Upper lobe of left lung (tissue), 4 donors: Measurements from ENCODE around the gene CACNA1D.

Experiments used
- EP300 ChIP-seq, 4 donors: sonication (generic); formaldehyde crosslinking; IDR thresholded peaks; one replicate each; pipeline ENCODE4 v1.5.1; 2017; ENCODE audit warnings: antibody characterized with exemption in 4 of 4, control low read depth in 2 of 4
- POLR2A ChIP-seq, 4 donors: fragments of 450-650 bp; IDR thresholded peaks; one replicate each; pipeline ENCODE4 v1.5.1; 2016 to 2017; ENCODE audit warnings: antibody characterized with exemption in 4 of 4, mild to moderate bottlenecking in 2 of 4
- POLR2AphosphoS5 ChIP-seq, 2 donors: sonication (generic); formaldehyde crosslinking; IDR thresholded peaks; one replicate each; pipeline ENCODE4 v1.5.1; 2017; ENCODE audit warnings: antibody characterized with exemption in 2 of 2
- TF ChIP-seq, protein P1 (sequence below), 6 experiments: fragments of 450-650 bp in 4 of 6; fragments of 200-600 bp in 2 of 6; sonication (generic) in 2 of 6; IDR thresholded peaks; one replicate each; pipeline ENCODE4 v1.5.1; 2016 to 2019; ENCODE audit warnings: antibody characterized with exemption in 6 of 6

DNA sequence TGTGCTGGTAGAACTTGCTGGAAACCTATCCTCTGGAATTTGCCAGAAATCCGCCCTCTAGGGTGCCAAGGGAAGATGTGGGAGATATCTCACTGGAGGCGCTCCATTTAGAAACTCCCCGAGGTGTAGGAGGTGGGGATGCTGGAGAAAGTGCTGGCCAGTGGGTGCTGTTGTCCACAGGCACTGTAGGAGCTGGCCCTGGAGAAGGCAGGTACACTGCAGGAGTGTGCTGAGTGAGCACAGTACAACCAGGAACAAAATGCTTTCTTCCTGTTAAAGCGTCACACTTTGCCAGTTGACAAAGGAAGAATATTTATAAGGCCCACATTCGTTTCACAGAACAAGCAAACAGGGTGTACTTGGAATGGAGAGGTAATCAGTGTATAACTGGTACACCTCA, 119.9 kb downstream of the CACNA1D start:
- no peak for TF ChIP-seq POLR2AphosphoS5 (IDR thresholded peaks at IDR 0.05)
- no peak for TF ChIP-seq POLR2A (IDR thresholded peaks at IDR 0.05)
- TF ChIP-seq, protein P1, sequence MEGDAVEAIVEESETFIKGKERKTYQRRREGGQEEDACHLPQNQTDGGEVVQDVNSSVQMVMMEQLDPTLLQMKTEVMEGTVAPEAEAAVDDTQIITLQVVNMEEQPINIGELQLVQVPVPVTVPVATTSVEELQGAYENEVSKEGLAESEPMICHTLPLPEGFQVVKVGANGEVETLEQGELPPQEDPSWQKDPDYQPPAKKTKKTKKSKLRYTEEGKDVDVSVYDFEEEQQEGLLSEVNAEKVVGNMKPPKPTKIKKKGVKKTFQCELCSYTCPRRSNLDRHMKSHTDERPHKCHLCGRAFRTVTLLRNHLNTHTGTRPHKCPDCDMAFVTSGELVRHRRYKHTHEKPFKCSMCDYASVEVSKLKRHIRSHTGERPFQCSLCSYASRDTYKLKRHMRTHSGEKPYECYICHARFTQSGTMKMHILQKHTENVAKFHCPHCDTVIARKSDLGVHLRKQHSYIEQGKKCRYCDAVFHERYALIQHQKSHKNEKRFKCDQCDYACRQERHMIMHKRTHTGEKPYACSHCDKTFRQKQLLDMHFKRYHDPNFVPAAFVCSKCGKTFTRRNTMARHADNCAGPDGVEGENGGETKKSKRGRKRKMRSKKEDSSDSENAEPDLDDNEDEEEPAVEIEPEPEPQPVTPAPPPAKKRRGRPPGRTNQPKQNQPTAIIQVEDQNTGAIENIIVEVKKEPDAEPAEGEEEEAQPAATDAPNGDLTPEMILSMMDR (IDR thresholded peaks at IDR 0.05): no peak
- no peak for TF ChIP-seq EP300 (IDR thresholded peaks at IDR 0.05)
